SK-N-SH (cell line): ENCODE results near the gene SNX20. TPM values are rescaled to one million over a fixed set of nuclear protein-coding genes. Genes with fewer than 3 reads are reported as not detected.

Source experiments
- CTCF ChIA-PET: fragments of 300-600, 350-600 bp; formaldehyde crosslinking; extraction: SDS; loops from one replicate; lab custom pipeline; 2021; lab: Yijun Ruan, JAX
- POLR2A ChIA-PET: fragments of 350-600 bp; sonication (Branson Sonifier 250); formaldehyde crosslinking; extraction: SDS; loops from one replicate; lab custom pipeline; 2020; ENCODE audit warnings: antibody characterized with exemption, inconsistent platforms; lab: Yijun Ruan, JAX
- DNase-seq: peaks from one replicate; pipeline ENCODE4 v3.0.0; 2012
- H2AFZ ChIP-seq: fragments of 200-600 bp; sonication (generic); 2 replicates; pipeline ENCODE4 v1.8.1; 2016; ENCODE audit warnings: antibody characterized with exemption, mild to moderate bottlenecking, low read depth
- H3F3A ChIP-seq: fragments of 200-600 bp; sonication (generic); replicated peaks from 2 replicates; pipeline ENCODE3; 2016; ENCODE audit warnings: antibody characterized with exemption, mild to moderate bottlenecking; ENCODE audit not compliant: insufficient read depth
- H3K27ac ChIP-seq, 2 experiments: fragments of 200-500 bp in 1 of 2; fragments of 200-600 bp in 1 of 2; sonication (Bioruptor generic) in 1 of 2; sonication (generic), shearing (Covaris generic) in 1 of 2; 2 replicates each; pipeline versions ENCODE4 v1.5.1 to v1.6.1; 2014 to 2016; ENCODE audit warnings: low read depth in 2 of 2, inconsistent platforms in 1 of 2, low read length in 1 of 2, mild to moderate bottlenecking in 1 of 2, mixed read lengths in 1 of 2
- H3K27me3 ChIP-seq: fragments of 200-600 bp; sonication (generic), shearing (Covaris generic); 2 replicates; pipeline ENCODE4 v1.6.1; 2016; ENCODE audit warnings: mixed run types; ENCODE audit not compliant: insufficient read depth
- H3K36me3 ChIP-seq, 2 experiments: fragments of 200-500 bp in 1 of 2; fragments of 200-600 bp in 1 of 2; sonication (Bioruptor generic) in 1 of 2; sonication (generic) in 1 of 2; replicated peaks in 1 of 2; 2 replicates each; pipeline versions ENCODE3 to v1.5.1; 2014 to 2016; ENCODE audit warnings: low read length in 1 of 2, mild to moderate bottlenecking in 1 of 2; ENCODE audit not compliant: insufficient read depth in 2 of 2, control insufficient read depth in 1 of 2
- H3K4me1 ChIP-seq, 2 experiments: fragments of 200-500 bp in 1 of 2; fragments of 200-600 bp in 1 of 2; sonication (Bioruptor generic) in 1 of 2; sonication (generic), shearing (Covaris generic) in 1 of 2; 2 replicates each; pipeline versions ENCODE4 v1.5.1 to v1.6.1; 2014 to 2016; ENCODE audit warnings: low read depth in 1 of 2, low read length in 1 of 2, mixed run types in 1 of 2; ENCODE audit not compliant: insufficient read depth in 2 of 2, control insufficient read depth in 1 of 2
- H3K4me2 ChIP-seq: fragments of 200-600 bp; sonication (generic), shearing (Covaris generic); 2 replicates; pipeline ENCODE4 v1.6.1; 2017; ENCODE audit warnings: mixed run types
- H3K4me3 ChIP-seq, 2 experiments: fragments of 200-500 bp in 1 of 2; fragments of 200-600 bp in 1 of 2; sonication (Bioruptor generic) in 1 of 2; sonication (generic), shearing (Covaris generic) in 1 of 2; 2 replicates each; pipeline versions ENCODE4 v1.5.1 to v1.8.1; 2014 to 2016; ENCODE audit warnings: low read depth in 2 of 2, inconsistent platforms in 1 of 2, low read length in 1 of 2, mild to moderate bottlenecking in 1 of 2, mixed read lengths in 1 of 2, moderate library complexity in 1 of 2
- H3K79me2 ChIP-seq: fragments of 200-600 bp; sonication (generic); 2 replicates; pipeline ENCODE4 v1.8.1; 2017; ENCODE audit warnings: mild to moderate bottlenecking; ENCODE audit not compliant: insufficient read depth
- H3K9ac ChIP-seq: fragments of 200-600 bp; sonication (generic); 2 replicates; pipeline ENCODE4 v1.6.1; 2017; ENCODE audit warnings: mixed run types
- H3K9me2 ChIP-seq: fragments of 200-600 bp; sonication (generic); 2 replicates; pipeline ENCODE4 v1.6.1; 2017; ENCODE audit warnings: mixed run types
- H3K9me3 ChIP-seq: fragments of 200-600 bp; sonication (generic); 2 replicates; pipeline ENCODE4 v1.6.1; 2017; ENCODE audit warnings: mixed run types, mild to moderate bottlenecking, moderate library complexity
- H4K20me1 ChIP-seq: fragments of 200-600 bp; sonication (generic); 2 replicates; pipeline ENCODE4 v1.6.1; 2017; ENCODE audit warnings: mild to moderate bottlenecking, mixed run types; ENCODE audit not compliant: insufficient read depth
- EP300 ChIP-seq, 2 experiments: IDR thresholded peaks; 2 replicates each; pipeline versions ENCODE4 v1.4.0 to v1.6.1; 2012; ENCODE audit warnings: borderline replicate concordance in 1 of 2, low read depth in 1 of 2, low read length in 1 of 2
- EZH2phosphoT487 ChIP-seq: fragments of 200-600 bp; sonication (generic); IDR thresholded peaks from 2 replicates; pipeline ENCODE4 v1.6.1; 2017; ENCODE audit warnings: low read depth, mixed run types, mild to moderate bottlenecking, antibody characterized with exemption, moderate library complexity, borderline replicate concordance
- FOSL2 ChIP-seq: IDR thresholded peaks from 2 replicates; pipeline ENCODE4 v1.4.0; 2012; ENCODE audit warnings: low read depth, mild to moderate bottlenecking, moderate library complexity, borderline replicate concordance
- FOXJ3 ChIP-seq: sonication (generic); formaldehyde crosslinking; IDR thresholded peaks from 2 replicates; pipeline ENCODE4 v1.5.1; 2020; ENCODE audit warnings: mild to moderate bottlenecking, missing genetic modification reagents
- GABPA ChIP-seq: IDR thresholded peaks from 2 replicates; pipeline ENCODE4 v1.4.0; 2012; ENCODE audit warnings: low read depth, mild to moderate bottlenecking
- MXI1 ChIP-seq: IDR thresholded peaks from 2 replicates; pipeline ENCODE4 v1.6.1; 2012; ENCODE audit warnings: mild to moderate bottlenecking, low read depth, low read length, improper control_type of control experiment
- POLR2AphosphoS5 ChIP-seq: IDR thresholded peaks from 2 replicates; pipeline ENCODE4 v1.6.1; 2012; ENCODE audit warnings: low read depth, low read length
- RFX5 ChIP-seq: IDR thresholded peaks from 2 replicates; pipeline ENCODE4 v1.6.1; 2012; ENCODE audit warnings: mild to moderate bottlenecking, improper control_type of control experiment, low read length
- SIN3A ChIP-seq: IDR thresholded peaks from 2 replicates; pipeline ENCODE4 v1.6.1; 2012; ENCODE audit warnings: low read depth, mild to moderate bottlenecking, low read length, moderate library complexity, borderline replicate concordance
- TAF1 ChIP-seq: IDR thresholded peaks from 2 replicates; pipeline ENCODE4 v1.6.1; 2012; ENCODE audit warnings: low read depth, mild to moderate bottlenecking, low read length, moderate library complexity, borderline replicate concordance
- TEAD4 ChIP-seq: IDR thresholded peaks from 2 replicates; pipeline ENCODE4 v1.4.0; 2012; ENCODE audit warnings: mild to moderate bottlenecking, borderline replicate concordance; ENCODE audit not compliant: insufficient read depth
- YY1 ChIP-seq: IDR thresholded peaks from 2 replicates; pipeline ENCODE4 v1.4.0; 2012; ENCODE audit warnings: low read depth, mild to moderate bottlenecking
- WGBS: methylation state at CpG from one replicate; pipeline ENCODE4 v1.1.6; 2017; ENCODE audit warnings: low lambda C conversion rate; 5-methylcytosine and 5-hydroxymethylcytosine counted together
- polyA plus RNA-seq, 3 experiments: library from polyadenylated mRNA; depleted of rRNA; stranded (reverse); fragments of >200 nt; gene quantifications; 2 replicates each; pipeline ENCODE4 v1.2.3, GENCODE V29; 2012
- TF ChIP-seq, protein P1 (sequence below): fragments of 200-600 bp; sonication (generic); IDR thresholded peaks from 2 replicates; pipeline ENCODE4 v1.6.1; 2017; ENCODE audit warnings: antibody characterized with exemption, mild to moderate bottlenecking, moderate library complexity
- TF ChIP-seq, protein P2 (sequence below): fragments of 150-350 bp; IDR thresholded peaks from 2 replicates; pipeline ENCODE4 v1.6.1; 2016; ENCODE audit warnings: mild to moderate bottlenecking, low read depth, low read length
- TF ChIP-seq, protein P3 (sequence below): IDR thresholded peaks from 2 replicates; pipeline ENCODE4 v1.6.1; 2012; ENCODE audit warnings: mild to moderate bottlenecking, low read depth, low read length, moderate library complexity
- TF ChIP-seq, protein P4 (sequence below): fragments of 150-350 bp; IDR thresholded peaks from 2 replicates; pipeline ENCODE4 v1.6.1; 2017; ENCODE audit warnings: antibody characterized with exemption, low read length, low read depth, borderline replicate concordance
- TF ChIP-seq, protein P5 (sequence below): IDR thresholded peaks from 2 replicates; pipeline ENCODE4; 2012
- TF ChIP-seq, protein P6 (sequence below): IDR thresholded peaks from 2 replicates; pipeline ENCODE4 v1.4.0; 2012; ENCODE audit warnings: low read depth

SNX20 gene
- polyA plus RNA-seq, 1 of the 3 experiments (the other 2 are of a cell fraction): not detected

DNA sequence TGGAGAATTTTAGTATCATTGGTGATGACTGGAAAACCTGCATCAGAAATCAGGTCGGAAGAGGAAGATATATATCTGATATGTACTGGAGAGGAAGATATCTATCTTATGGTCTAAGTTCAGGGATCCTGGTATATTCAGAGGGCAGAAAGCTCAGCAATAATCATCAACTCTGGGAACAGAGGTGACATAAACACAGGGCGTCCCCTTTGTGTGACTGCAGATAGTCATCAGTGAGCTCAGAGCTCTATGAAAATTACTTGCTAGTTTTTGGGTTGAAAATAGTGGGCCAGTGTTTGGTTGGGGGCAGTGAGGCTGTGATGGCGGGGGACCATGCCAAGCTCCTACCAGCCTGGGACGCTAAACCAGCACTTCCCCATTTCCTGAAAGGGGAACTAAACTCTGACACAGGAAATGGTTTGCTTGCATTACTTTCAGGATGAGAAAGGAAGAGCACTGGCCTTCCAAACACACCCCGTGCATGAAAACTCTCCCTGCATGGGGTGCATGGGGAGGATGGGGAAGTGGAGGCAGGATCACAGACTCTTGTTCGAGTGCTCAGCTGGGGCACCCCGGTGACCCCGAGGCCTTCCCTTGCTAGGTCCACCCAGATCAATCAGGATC, 28.1 kb upstream of the SNX20 start:
- Histone ChIP-seq H3K9ac (no peak overlapping the region), H3K79me2 (no peaks in the 10 kb centered on the region), H3K4me3 (no peak overlapping the region), H3K9me3 (no peaks in the 10 kb centered on the region; the same call in 1 of the 2 replicates), H3K27me3 (no peaks in the 10 kb centered on the region), H4K20me1 (no peaks in the 10 kb centered on the region), H3K27ac (no peak overlapping the region), H3F3A (no peaks in the 10 kb centered on the region), H2AFZ (no peak overlapping the region), H3K4me2 (no peak overlapping the region), H3K4me1 (peaks cover 0 to 37% of the 10 kb centered on the region in 2 experiments; a peak in 1 of 4 replicates), H3K36me3 (no peaks in the 10 kb centered on the region), H3K9me2 (no peaks in the 10 kb centered on the region)
- ChIA-PET CTCF (interaction anchor here (1.0 to 1.7 kb wide), 3 partner anchors 9 to 97 kb away, joined by 3 to 5 read pairs (median 4); no protein-coding TSS in a partner anchor), POLR2A (no interaction called here)
- TF ChIP-seq FOSL2 (no peak), EZH2phosphoT487 (no peak), RFX5 (no peak), GABPA (no peak), MXI1 (no peak), TAF1 (no peak), POLR2AphosphoS5 (no peak), YY1 (no peak), SIN3A (no peak), FOXJ3 (CRISPR knock-in tag) (no peak), TEAD4 (no peak), EP300 (IDR thresholded peaks at IDR 0.05; ENCODE audit: borderline replicate concordance in 1 of 2, low read depth in 1 of 2, low read length in 1 of 2) (no peak)
- TF ChIP-seq, protein P1, sequence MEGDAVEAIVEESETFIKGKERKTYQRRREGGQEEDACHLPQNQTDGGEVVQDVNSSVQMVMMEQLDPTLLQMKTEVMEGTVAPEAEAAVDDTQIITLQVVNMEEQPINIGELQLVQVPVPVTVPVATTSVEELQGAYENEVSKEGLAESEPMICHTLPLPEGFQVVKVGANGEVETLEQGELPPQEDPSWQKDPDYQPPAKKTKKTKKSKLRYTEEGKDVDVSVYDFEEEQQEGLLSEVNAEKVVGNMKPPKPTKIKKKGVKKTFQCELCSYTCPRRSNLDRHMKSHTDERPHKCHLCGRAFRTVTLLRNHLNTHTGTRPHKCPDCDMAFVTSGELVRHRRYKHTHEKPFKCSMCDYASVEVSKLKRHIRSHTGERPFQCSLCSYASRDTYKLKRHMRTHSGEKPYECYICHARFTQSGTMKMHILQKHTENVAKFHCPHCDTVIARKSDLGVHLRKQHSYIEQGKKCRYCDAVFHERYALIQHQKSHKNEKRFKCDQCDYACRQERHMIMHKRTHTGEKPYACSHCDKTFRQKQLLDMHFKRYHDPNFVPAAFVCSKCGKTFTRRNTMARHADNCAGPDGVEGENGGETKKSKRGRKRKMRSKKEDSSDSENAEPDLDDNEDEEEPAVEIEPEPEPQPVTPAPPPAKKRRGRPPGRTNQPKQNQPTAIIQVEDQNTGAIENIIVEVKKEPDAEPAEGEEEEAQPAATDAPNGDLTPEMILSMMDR: no peak
- TF ChIP-seq, protein P2, sequence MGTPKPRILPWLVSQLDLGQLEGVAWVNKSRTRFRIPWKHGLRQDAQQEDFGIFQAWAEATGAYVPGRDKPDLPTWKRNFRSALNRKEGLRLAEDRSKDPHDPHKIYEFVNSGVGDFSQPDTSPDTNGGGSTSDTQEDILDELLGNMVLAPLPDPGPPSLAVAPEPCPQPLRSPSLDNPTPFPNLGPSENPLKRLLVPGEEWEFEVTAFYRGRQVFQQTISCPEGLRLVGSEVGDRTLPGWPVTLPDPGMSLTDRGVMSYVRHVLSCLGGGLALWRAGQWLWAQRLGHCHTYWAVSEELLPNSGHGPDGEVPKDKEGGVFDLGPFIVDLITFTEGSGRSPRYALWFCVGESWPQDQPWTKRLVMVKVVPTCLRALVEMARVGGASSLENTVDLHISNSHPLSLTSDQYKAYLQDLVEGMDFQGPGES: no peak
- TF ChIP-seq, protein P3, sequence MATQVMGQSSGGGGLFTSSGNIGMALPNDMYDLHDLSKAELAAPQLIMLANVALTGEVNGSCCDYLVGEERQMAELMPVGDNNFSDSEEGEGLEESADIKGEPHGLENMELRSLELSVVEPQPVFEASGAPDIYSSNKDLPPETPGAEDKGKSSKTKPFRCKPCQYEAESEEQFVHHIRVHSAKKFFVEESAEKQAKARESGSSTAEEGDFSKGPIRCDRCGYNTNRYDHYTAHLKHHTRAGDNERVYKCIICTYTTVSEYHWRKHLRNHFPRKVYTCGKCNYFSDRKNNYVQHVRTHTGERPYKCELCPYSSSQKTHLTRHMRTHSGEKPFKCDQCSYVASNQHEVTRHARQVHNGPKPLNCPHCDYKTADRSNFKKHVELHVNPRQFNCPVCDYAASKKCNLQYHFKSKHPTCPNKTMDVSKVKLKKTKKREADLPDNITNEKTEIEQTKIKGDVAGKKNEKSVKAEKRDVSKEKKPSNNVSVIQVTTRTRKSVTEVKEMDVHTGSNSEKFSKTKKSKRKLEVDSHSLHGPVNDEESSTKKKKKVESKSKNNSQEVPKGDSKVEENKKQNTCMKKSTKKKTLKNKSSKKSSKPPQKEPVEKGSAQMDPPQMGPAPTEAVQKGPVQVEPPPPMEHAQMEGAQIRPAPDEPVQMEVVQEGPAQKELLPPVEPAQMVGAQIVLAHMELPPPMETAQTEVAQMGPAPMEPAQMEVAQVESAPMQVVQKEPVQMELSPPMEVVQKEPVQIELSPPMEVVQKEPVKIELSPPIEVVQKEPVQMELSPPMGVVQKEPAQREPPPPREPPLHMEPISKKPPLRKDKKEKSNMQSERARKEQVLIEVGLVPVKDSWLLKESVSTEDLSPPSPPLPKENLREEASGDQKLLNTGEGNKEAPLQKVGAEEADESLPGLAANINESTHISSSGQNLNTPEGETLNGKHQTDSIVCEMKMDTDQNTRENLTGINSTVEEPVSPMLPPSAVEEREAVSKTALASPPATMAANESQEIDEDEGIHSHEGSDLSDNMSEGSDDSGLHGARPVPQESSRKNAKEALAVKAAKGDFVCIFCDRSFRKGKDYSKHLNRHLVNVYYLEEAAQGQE: no peak
- TF ChIP-seq, protein P4, sequence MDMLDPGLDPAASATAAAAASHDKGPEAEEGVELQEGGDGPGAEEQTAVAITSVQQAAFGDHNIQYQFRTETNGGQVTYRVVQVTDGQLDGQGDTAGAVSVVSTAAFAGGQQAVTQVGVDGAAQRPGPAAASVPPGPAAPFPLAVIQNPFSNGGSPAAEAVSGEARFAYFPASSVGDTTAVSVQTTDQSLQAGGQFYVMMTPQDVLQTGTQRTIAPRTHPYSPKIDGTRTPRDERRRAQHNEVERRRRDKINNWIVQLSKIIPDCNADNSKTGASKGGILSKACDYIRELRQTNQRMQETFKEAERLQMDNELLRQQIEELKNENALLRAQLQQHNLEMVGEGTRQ: no peak
- TF ChIP-seq, protein P5, sequence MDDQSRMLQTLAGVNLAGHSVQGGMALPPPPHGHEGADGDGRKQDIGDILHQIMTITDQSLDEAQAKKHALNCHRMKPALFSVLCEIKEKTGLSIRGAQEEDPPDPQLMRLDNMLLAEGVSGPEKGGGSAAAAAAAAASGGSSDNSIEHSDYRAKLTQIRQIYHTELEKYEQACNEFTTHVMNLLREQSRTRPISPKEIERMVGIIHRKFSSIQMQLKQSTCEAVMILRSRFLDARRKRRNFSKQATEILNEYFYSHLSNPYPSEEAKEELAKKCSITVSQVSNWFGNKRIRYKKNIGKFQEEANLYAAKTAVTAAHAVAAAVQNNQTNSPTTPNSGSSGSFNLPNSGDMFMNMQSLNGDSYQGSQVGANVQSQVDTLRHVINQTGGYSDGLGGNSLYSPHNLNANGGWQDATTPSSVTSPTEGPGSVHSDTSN: no peak
- TF ChIP-seq, protein P6, sequence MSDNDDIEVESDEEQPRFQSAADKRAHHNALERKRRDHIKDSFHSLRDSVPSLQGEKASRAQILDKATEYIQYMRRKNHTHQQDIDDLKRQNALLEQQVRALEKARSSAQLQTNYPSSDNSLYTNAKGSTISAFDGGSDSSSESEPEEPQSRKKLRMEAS: no peak
- DNase-seq: no peak
- WGBS: 43% methylated on average over 8 of the region's 8 CpGs
